ENCODE measurements around the gene USP38. TPM values are rescaled to one million over a fixed set of nuclear protein-coding genes. Genes with fewer than 3 reads are reported as not detected.

USP38 gene
- total RNA-seq, 4 donors from 2014 or later: 11.9 to 20.6 (median 17.9) TPM

DNA sequence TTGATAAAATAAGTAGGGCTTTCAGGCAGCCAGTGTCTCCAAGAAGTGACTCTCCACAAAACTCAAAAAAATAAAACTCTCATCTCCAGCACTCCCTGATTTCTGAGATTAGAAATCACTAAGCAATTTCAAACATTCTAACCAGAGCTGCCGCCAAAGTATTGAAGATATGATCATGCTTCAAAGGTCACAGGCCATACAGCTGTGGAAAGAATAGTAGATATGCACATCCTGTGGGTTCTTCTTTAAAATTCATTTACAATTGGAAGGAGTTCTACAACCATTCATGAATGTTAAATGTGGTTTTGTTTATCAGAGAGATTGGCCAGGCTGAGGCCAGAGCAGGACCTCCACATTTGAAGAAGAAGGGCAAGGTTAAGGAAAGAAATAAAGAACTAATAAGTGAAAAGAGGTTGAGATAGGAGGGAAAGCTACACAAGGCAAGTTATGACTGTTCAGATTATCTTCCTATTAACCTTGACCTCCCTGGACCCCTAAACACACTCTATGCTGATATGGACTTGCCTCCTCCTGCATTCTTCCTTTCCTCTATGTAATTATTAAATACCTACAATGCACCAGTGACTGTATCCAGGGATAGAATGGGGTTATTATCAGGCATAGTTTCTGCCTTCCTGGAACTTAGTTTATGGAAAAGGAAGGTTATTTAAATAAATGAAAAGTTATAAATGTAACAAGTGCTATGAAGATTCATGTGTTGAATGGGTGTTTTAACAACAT, 56.4 kb downstream of the USP38 start:
- intact Hi-C loops (cut with DNase I): no loop called here
- 63 to 93% methylated on average over 1 of the region's 1 CpG for WGBS, 2 donors

DNA sequence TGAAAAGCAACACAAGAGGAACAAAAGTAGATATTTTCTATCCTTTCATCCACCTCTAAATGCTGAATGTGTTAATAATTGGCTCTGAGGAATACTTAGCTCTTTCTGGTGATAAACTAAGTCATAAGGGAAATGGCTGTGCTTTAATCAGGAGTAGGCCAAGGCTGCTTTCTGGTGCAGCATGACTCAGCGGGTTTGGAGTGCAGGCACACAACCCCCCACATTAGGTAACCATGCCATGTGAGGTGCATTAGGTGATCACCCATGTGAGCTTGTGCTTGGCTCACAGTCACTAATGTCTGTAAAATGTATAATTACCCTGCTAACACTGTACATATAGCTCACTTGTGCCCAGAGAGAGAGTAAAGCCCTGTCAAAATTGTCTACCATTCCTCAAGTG, 57.2 kb downstream of the USP38 start:
- no peaks in the 10 kb centered on the region for H3K9me3 ChIP-seq
- H3K27me3 ChIP-seq: no peaks in the 10 kb centered on the region
- intact Hi-C loops (cut with DNase I): no loop called here
- TF ChIP-seq POLR2A (IDR thresholded peaks at IDR 0.05): no peak
- TF ChIP-seq, protein P1, sequence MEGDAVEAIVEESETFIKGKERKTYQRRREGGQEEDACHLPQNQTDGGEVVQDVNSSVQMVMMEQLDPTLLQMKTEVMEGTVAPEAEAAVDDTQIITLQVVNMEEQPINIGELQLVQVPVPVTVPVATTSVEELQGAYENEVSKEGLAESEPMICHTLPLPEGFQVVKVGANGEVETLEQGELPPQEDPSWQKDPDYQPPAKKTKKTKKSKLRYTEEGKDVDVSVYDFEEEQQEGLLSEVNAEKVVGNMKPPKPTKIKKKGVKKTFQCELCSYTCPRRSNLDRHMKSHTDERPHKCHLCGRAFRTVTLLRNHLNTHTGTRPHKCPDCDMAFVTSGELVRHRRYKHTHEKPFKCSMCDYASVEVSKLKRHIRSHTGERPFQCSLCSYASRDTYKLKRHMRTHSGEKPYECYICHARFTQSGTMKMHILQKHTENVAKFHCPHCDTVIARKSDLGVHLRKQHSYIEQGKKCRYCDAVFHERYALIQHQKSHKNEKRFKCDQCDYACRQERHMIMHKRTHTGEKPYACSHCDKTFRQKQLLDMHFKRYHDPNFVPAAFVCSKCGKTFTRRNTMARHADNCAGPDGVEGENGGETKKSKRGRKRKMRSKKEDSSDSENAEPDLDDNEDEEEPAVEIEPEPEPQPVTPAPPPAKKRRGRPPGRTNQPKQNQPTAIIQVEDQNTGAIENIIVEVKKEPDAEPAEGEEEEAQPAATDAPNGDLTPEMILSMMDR (IDR thresholded peaks at IDR 0.05): no peak
- 82 to 100% methylated on average over 1 of the region's 1 CpG for WGBS, 2 donors
- DNase-seq: no peak
- H3K4me3 ChIP-seq: no peak overlapping the region
- no peaks in the 10 kb centered on the region for H3K4me1 ChIP-seq
- no peaks in the 10 kb centered on the region for H3K36me3 ChIP-seq
- no peak overlapping the region for H3K27ac ChIP-seq

More for the DNA sequence above, 56.4 kb downstream of the USP38 start:
- Histone ChIP-seq H3K4me1 (no peaks in the 10 kb centered on the region), H3K27me3 (no peaks in the 10 kb centered on the region), H3K27ac (no peak overlapping the region), H3K36me3 (no peaks in the 10 kb centered on the region), H3K9me3 (no peaks in the 10 kb centered on the region), H3K4me3 (no peak overlapping the region)
- DNase-seq: no peak
- TF ChIP-seq POLR2A (IDR thresholded peaks at IDR 0.05): no peak
- TF ChIP-seq, protein P1 (IDR thresholded peaks at IDR 0.05): no peak

DNA sequence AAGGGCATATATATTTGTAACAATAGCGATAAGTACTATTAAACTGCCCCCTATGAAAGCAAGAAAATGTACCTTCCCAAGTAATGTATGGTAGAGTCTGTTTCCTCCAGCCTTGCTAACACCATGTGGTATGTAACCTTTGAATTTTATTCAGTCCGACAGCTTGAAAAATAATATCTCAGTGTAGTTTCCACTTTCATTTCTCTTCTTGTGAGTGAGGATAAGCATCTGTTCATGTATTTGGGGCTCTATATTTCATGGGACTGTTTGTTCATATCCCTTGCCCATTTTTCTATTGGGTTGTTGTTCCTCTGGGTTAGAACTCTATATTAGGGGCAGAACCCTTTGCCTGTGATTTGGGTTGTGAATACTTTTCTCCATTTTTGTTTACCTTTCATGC, 58.3 kb downstream of the USP38 start:
- Histone ChIP-seq H3K27me3 (no peaks in the 10 kb centered on the region), H3K9me3 (no peaks in the 10 kb centered on the region), H3K36me3 (no peaks in the 10 kb centered on the region), H3K4me3 (no peak overlapping the region), H3K4me1 (no peaks in the 10 kb centered on the region), H3K27ac (no peak overlapping the region)
- no peak for DNase-seq
- 89 to 96% methylated on average over 2 of the region's 2 CpGs for WGBS, 2 donors
- intact Hi-C loops (cut with DNase I): no loop called here
- TF ChIP-seq, protein P1 (IDR thresholded peaks at IDR 0.05): no peak
- no peak for TF ChIP-seq POLR2A (IDR thresholded peaks at IDR 0.05)

DNA sequence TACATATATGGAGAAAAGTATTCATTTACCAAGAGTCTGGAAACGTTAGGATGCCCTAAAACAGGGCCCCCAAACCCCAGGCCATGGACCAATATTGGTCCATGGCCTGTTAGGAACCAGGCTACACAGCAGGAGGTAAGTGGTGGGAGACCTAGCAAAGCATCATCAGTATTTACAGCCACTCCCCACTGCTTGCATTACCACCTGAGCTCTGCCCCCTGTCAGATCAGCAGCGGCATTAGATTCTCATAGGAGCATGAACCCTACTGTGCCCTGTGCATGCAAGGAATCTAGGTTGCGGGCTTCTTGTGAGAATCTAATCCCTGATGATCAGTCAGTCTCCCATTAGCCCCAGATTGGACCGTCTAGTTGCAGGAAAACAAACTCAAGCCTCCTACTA, 62.3 kb downstream of the USP38 start:
- H3K27me3 ChIP-seq: no peaks in the 10 kb centered on the region
- no peaks in the 10 kb centered on the region for H3K9me3 ChIP-seq
- no peak for TF ChIP-seq POLR2A (IDR thresholded peaks at IDR 0.05)
- TF ChIP-seq, protein P1 (IDR thresholded peaks at IDR 0.05): no peak
- WGBS, 2 donors: 82 to 83% methylated on average over 4 of the region's 4 CpGs
- H3K27ac ChIP-seq: no peak overlapping the region
- H3K4me1 ChIP-seq: peaks cover 0 to 16% (median 0%) of the 10 kb centered on the region in 3 donors
- DNase-seq: no peak
- no peaks in the 10 kb centered on the region for H3K36me3 ChIP-seq
- no peak overlapping the region for H3K4me3 ChIP-seq
- intact Hi-C loops (cut with DNase I): no loop called here

DNA sequence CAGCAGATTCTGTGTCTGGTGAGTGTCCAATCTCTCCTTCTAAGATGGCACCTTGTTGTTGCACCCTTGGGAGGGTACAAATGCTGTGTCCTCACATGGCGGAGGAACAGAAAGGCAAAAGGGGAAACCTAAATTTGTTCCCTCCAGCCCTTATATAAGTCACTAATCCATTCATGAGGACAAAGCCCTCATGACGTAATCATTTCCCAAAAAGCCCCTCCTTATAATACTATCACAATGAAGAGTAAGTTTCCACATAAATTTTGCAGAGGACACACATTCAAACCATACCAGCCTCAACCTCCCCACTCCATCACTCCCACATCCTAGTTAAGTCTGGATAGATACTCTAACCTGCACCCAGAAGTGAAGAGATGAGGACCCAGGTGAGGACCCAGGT, 63.1 kb downstream of the USP38 start:
- Histone ChIP-seq H3K27ac (no peak overlapping the region), H3K9me3 (no peaks in the 10 kb centered on the region), H3K4me3 (no peak overlapping the region), H3K4me1 (peaks cover 0 to 21% (median 0%) of the 10 kb centered on the region in 3 donors), H3K27me3 (no peaks in the 10 kb centered on the region), H3K36me3 (no peaks in the 10 kb centered on the region)
- DNase-seq: no peak
- TF ChIP-seq, protein P1 (IDR thresholded peaks at IDR 0.05): no peak
- TF ChIP-seq POLR2A (IDR thresholded peaks at IDR 0.05): no peak
- intact Hi-C loops (cut with DNase I): no loop called here
- 87 to 96% methylated on average over 2 of the region's 2 CpGs for WGBS, 2 donors

Measured in esophagus squamous epithelium (tissue), 5 donors.